Endothelial cell of umbilical vein (primary cell): Measurements from ENCODE around the gene PDGFRB. TPM values are rescaled to one million over a fixed set of nuclear protein-coding genes. Genes with fewer than 3 reads are reported as not detected.

Experiments used
- BruUV-seq: library from RNA; stranded (reverse); fragments of 400-500 nt; replicated peaks from 2 replicates; lab custom pipeline; 2021; lab: Mats Ljungman, UMichigan
- CTCF ChIA-PET: fragments of 300-600, 350-600 bp; sonication (Branson Sonifier 250); formaldehyde crosslinking; loops from one replicate; lab custom pipeline; 2021; ENCODE audit warnings: antibody characterized with exemption, inconsistent platforms; lab: Charles Lee
- POLR2A ChIA-PET: fragments of 300-600, 350-600 bp; sonication (Branson Sonifier 250); formaldehyde crosslinking; loops from one replicate; lab custom pipeline; 2021; ENCODE audit warnings: antibody characterized with exemption, inconsistent platforms; lab: Charles Lee
- DNase-seq: peaks from one replicate; pipeline ENCODE4 v3.0.0-alpha.2; 2011; ENCODE audit warnings: low read depth, low spot score
- FAIRE-seq: peaks from 2 replicates; lab custom pipeline; 2011; peaks lifted over from hg19 to GRCh38; lab: Jason Lieb, UNC
- H2AFZ ChIP-seq: 2 replicates; pipeline ENCODE4 v1.6.0; 2012; ENCODE audit warnings: low read depth, low read length, control low read depth, inconsistent platforms
- H3K27ac ChIP-seq: 2 replicates; pipeline ENCODE4 v1.5.1; 2011; ENCODE audit warnings: low read depth, mild to moderate bottlenecking, control low read depth, low read length, moderate library complexity; ENCODE audit not compliant: insufficient read depth
- H3K27me3 ChIP-seq, 2 experiments: 2 replicates each; pipeline versions ENCODE4 v1.6.0 to v1.6.1; 2011; ENCODE audit warnings: low read length in 2 of 2, mixed read lengths in 1 of 2; ENCODE audit not compliant: control insufficient read depth in 2 of 2, insufficient read depth in 2 of 2
- H3K36me3 ChIP-seq, 2 experiments: 2 replicates in 1 of 2; 3 replicates in 1 of 2; pipeline ENCODE4 v1.5.1; 2011; ENCODE audit warnings: low read length in 2 of 2, mild to moderate bottlenecking in 1 of 2, moderate library complexity in 1 of 2; ENCODE audit not compliant: control insufficient read depth in 2 of 2, insufficient read depth in 2 of 2; ENCODE audit errors: extremely low read depth in 1 of 2
- H3K4me1 ChIP-seq: 3 replicates; pipeline ENCODE4 v1.5.1; 2011; ENCODE audit warnings: mild to moderate bottlenecking, low read length; ENCODE audit not compliant: control insufficient read depth, insufficient read depth; ENCODE audit errors: extremely low read depth
- H3K4me2 ChIP-seq: 2 replicates; pipeline ENCODE4 v1.6.1; 2011; ENCODE audit warnings: low read length, control low read depth, mixed read lengths; ENCODE audit not compliant: insufficient read depth
- H3K4me3 ChIP-seq, 3 experiments: fragments of 200-600 bp in 1 of 3; sonication (generic), shearing (Covaris generic) in 1 of 3; replicated peaks in 1 of 3; 2 replicates each; pipeline ENCODE4 v1.5.1; 2011 to 2016; ENCODE audit warnings: control low read depth in 3 of 3, low read length in 3 of 3, mild to moderate bottlenecking in 2 of 3, inconsistent platforms in 1 of 3, low read depth in 1 of 3, moderate library complexity in 1 of 3; ENCODE audit not compliant: insufficient read depth in 1 of 3
- H3K79me2 ChIP-seq: 2 replicates; pipeline ENCODE4 v1.6.0; 2012; ENCODE audit warnings: low read length, inconsistent platforms; ENCODE audit not compliant: control insufficient read depth, insufficient read depth
- H3K9ac ChIP-seq: replicated peaks from 2 replicates; pipeline ENCODE3; 2011; ENCODE audit warnings: low read length, control low read depth; ENCODE audit not compliant: insufficient read depth; ENCODE audit errors: extremely low read depth
- H3K9me1 ChIP-seq: replicated peaks from 3 replicates; pipeline ENCODE4 v1.6.0; 2011; ENCODE audit warnings: mild to moderate bottlenecking, low read length; ENCODE audit not compliant: control insufficient read depth, insufficient read depth; ENCODE audit errors: extremely low read depth
- H3K9me3 ChIP-seq: replicated peaks from 2 replicates; pipeline ENCODE4 v1.5.1; 2012; ENCODE audit warnings: low read length, inconsistent platforms; ENCODE audit not compliant: control insufficient read depth, insufficient read depth
- H4K20me1 ChIP-seq: replicated peaks from 2 replicates; pipeline ENCODE3; 2011; ENCODE audit warnings: mild to moderate bottlenecking, low read length; ENCODE audit not compliant: control insufficient read depth, insufficient read depth; ENCODE audit errors: extremely low read depth
- EZH2 ChIP-seq: IDR thresholded peaks from 2 replicates; pipeline ENCODE4 v1.6.1; 2012; ENCODE audit warnings: borderline replicate concordance, low read depth, mild to moderate bottlenecking, moderate library complexity, low read length, inconsistent platforms; ENCODE audit not compliant: severe bottlenecking
- FOS ChIP-seq: IDR thresholded peaks from 2 replicates; pipeline ENCODE4 v1.6.1; 2011; ENCODE audit warnings: mild to moderate bottlenecking, low read length, moderate library complexity, borderline replicate concordance; ENCODE audit not compliant: insufficient read depth
- GATA2 ChIP-seq: IDR thresholded peaks from 2 replicates; pipeline ENCODE4 v1.7.0; 2011; ENCODE audit warnings: low read depth, mild to moderate bottlenecking, moderate library complexity, mixed read lengths, low read length; ENCODE audit not compliant: insufficient read length, insufficient read depth
- JUN ChIP-seq: IDR thresholded peaks from 2 replicates; pipeline ENCODE4 v1.6.1; 2011; ENCODE audit warnings: borderline replicate concordance, low read depth; ENCODE audit not compliant: insufficient read length, insufficient read depth
- MYC ChIP-seq: IDR thresholded peaks from one replicate; pipeline ENCODE4 v1.6.1; 2011; ENCODE audit warnings: mild to moderate bottlenecking, low read depth, low read length
- POLR2A ChIP-seq: IDR thresholded peaks from 2 replicates; pipeline ENCODE4 v1.6.1; 2012; ENCODE audit warnings: low read depth, mild to moderate bottlenecking, control low read depth, low read length
- POLR2AphosphoS5 ChIP-seq: IDR thresholded peaks from 2 replicates; pipeline ENCODE4 v1.6.1; 2012; ENCODE audit warnings: low read depth, mild to moderate bottlenecking, control low read depth, low read length, moderate library complexity; ENCODE audit not compliant: insufficient read depth
- dilution Hi-C: fragments of 300-500 bp; cut with MboI; formaldehyde crosslinking; loops from one replicate; pipeline ENCODE4 v1.15.0; 2019; ENCODE audit warnings: low sequenced_read_pairs; ENCODE audit not compliant: extremely low pct_ligation_motif_present
- intact Hi-C: fragments of 100-400 bp; cut with micrococcal nuclease; formaldehyde crosslinking; loops from one replicate; pipeline ENCODE4 v1.10.0; 2022
- polyA plus RNA-seq, 4 experiments: library from polyadenylated mRNA; depleted of rRNA in 3 of 4; stranded (reverse) in 3 of 4; unstranded in 1 of 4; fragments of >200 nt; gene quantifications; 2 replicates each; pipeline versions ENCODE4 v1.2.1 to v1.2.3, GENCODE V29; 2011 to 2012; ENCODE audit warnings: missing spikeins in 1 of 4
- total RNA-seq: library from RNA; stranded (reverse); gene quantifications from 2 replicates; pipeline ENCODE4 v1.2.3, GENCODE V29; 2021
- TF ChIP-seq, protein P1 (sequence below), 2 donors: IDR thresholded peaks; 1 replicate in 1 of 2; 2 replicates in 1 of 2; pipeline ENCODE4 v1.5.1; 2011; ENCODE audit warnings: low read length in 2 of 2, mild to moderate bottlenecking in 2 of 2, moderate library complexity in 2 of 2, control low read depth in 1 of 2, inconsistent platforms in 1 of 2, low read depth in 1 of 2; ENCODE audit not compliant: insufficient read depth in 1 of 2; ENCODE audit errors: extremely low read depth in 1 of 2
- TF ChIP-seq, protein P2 (sequence below): IDR thresholded peaks from 2 replicates; pipeline ENCODE4 v1.6.1; 2011; ENCODE audit not compliant: insufficient read depth, insufficient read length

PDGFRB gene
- total and polyA plus RNA-seq, 2 donors (not counting 3 experiments of a cell fraction or from before 2014, with no cell fraction given): 1.4 to 1.7 TPM

DNA sequence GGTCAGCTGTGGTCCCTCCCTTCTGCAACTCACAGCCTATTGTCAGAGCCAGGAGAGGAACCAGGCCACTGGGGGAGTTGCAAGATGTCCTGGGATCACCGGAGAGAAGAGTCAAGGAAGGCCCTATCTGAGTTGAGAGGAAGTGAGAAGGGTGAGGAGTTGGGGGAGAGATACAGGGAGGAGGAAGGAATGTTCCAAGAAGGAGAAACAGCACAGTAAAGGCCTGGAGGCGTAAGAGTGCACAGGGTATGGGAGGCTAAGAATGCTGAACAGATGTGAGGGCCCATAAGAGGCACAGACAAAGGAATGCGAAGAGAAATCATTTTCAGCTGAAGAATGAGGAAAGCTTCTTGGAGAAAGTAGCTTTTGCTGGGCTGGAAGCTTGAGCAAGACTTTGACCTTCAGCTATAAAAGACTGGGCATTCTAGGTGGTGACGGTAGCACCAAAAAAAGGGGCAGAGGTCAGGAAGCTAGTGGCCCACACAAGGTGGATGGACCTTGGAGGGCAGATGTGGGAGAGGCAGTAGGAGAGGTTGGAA is 47.7 kb downstream of the PDGFRB start:
- Histone ChIP-seq H3K4me3 (no peak overlapping the region), H3K27me3 (peaks cover 4 to 5% of the 10 kb centered on the region in 2 experiments), H3K9me3 (no peaks in the 10 kb centered on the region), H3K9ac (no peak overlapping the region), H4K20me1 (no peaks in the 10 kb centered on the region), H3K27ac (no peak overlapping the region), H3K79me2 (no peaks in the 10 kb centered on the region), H3K36me3 (no peaks in the 10 kb centered on the region), H2AFZ (no peak overlapping the region), H3K4me1 (no peaks in the 10 kb centered on the region), H3K9me1 (no peaks in the 10 kb centered on the region), H3K4me2 (no peak overlapping the region)
- ChIA-PET CTCF (no interaction called here), POLR2A (no interaction called here)
- BruUV-seq: no TSS peak
- DNase-seq: no peak
- FAIRE-seq: no peak
- dilution Hi-C loops: no loop called here
- TF ChIP-seq EZH2 (no peak), JUN (no peak), GATA2 (no peak), MYC (no peak), POLR2A (no peak), POLR2AphosphoS5 (no peak), FOS (no peak)
- TF ChIP-seq, protein P1, sequence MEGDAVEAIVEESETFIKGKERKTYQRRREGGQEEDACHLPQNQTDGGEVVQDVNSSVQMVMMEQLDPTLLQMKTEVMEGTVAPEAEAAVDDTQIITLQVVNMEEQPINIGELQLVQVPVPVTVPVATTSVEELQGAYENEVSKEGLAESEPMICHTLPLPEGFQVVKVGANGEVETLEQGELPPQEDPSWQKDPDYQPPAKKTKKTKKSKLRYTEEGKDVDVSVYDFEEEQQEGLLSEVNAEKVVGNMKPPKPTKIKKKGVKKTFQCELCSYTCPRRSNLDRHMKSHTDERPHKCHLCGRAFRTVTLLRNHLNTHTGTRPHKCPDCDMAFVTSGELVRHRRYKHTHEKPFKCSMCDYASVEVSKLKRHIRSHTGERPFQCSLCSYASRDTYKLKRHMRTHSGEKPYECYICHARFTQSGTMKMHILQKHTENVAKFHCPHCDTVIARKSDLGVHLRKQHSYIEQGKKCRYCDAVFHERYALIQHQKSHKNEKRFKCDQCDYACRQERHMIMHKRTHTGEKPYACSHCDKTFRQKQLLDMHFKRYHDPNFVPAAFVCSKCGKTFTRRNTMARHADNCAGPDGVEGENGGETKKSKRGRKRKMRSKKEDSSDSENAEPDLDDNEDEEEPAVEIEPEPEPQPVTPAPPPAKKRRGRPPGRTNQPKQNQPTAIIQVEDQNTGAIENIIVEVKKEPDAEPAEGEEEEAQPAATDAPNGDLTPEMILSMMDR (IDR thresholded peaks at IDR 0.05; ENCODE audit: extremely low read depth in 1 of 2, insufficient read depth in 1 of 2, low read depth in 1 of 2, low read length in 2 of 2): no peak
- TF ChIP-seq, protein P2, sequence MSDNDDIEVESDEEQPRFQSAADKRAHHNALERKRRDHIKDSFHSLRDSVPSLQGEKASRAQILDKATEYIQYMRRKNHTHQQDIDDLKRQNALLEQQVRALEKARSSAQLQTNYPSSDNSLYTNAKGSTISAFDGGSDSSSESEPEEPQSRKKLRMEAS: no peak
- intact Hi-C loops: no loop called here
